ENCODE measurements around the gene INHBB. TPM values are rescaled to one million over a fixed set of nuclear protein-coding genes. Genes with fewer than 3 reads are reported as not detected.
A peak's percentile ranks its signal among the peaks of the same experiment; 100 is the strongest.

The INHBB gene
- total RNA-seq, 1 donor from 2014 or later: 0.34 TPM

GRCh38 chr2:120399889-120400240, 53.9 kb downstream of the INHBB start:
- DNase-seq: no peak
- Mint-ChIP-seq H3K36me3 (ENCODE audit: unreplicated experiment) (no peaks in the 10 kb centered on the region), H3K4me1 (ENCODE audit: low read depth, unreplicated experiment) (peaks cover 6% of the 10 kb centered on the region), H3K9me3 (ENCODE audit: unreplicated experiment) (peaks cover 8% of the 10 kb centered on the region), H3K27me3 (ENCODE audit: unreplicated experiment) (peaks cover 8% of the 10 kb centered on the region), H3K27ac (ENCODE audit: unreplicated experiment) (no peak overlapping the region), H3K4me3 (ENCODE audit: unreplicated experiment) (no peak overlapping the region)
- no peak for TF ChIP-seq CTCF (IDR thresholded peaks at IDR 0.05; ENCODE audit: partially characterized antibody, unreplicated experiment)

GRCh38 chr2:120400551-120400950, 54.6 kb downstream of the INHBB start:
- peaks cover 6% of the 10 kb centered on the region for H3K9me3 Mint-ChIP-seq (ENCODE audit: unreplicated experiment)
- no peak for TF ChIP-seq CTCF (IDR thresholded peaks at IDR 0.05; ENCODE audit: partially characterized antibody, unreplicated experiment)
- H3K27ac Mint-ChIP-seq (ENCODE audit: unreplicated experiment): peak overlapping the region; percentile 5
- H3K36me3 Mint-ChIP-seq (ENCODE audit: unreplicated experiment): no peaks in the 10 kb centered on the region
- peaks cover 6% of the 10 kb centered on the region for H3K4me1 Mint-ChIP-seq (ENCODE audit: low read depth, unreplicated experiment)
- H3K27me3 Mint-ChIP-seq (ENCODE audit: unreplicated experiment): peaks cover 8% of the 10 kb centered on the region
- H3K4me3 Mint-ChIP-seq (ENCODE audit: unreplicated experiment): no peak overlapping the region
- DNase-seq: no peak

Other genes with a start within 250 kb of the INHBB start
- gene TMEM185B, start 122.7 kb upstream of the INHBB start, total RNA-seq (ENCODE audit: unreplicated experiment): 12.3 TPM
- gene RALB, start 93.3 kb upstream of the INHBB start, total RNA-seq (ENCODE audit: unreplicated experiment): 16.4 TPM

All from glutamatergic neuron (in vitro differentiated cells).